Measurements from ENCODE around the gene GPR39.

GPR39 gene

DNA sequence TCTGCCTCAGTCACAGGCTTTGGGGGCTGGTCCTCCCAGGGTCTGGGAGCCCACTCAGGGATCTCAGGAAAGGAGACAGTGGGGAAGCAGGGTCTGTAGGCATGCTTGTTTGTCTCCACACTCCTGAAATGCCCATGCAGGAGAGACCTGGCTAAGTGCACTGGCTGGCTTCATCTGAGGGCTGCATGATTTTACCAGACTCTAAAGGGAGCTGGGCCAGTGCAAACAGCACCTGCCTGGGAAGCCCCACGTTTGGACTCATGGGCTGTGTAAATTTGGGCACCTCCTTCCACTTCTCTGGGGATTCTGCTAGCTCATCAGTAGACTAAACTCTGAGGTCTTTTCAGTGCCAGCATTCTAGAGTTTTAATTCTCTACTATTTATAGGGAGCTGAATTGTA is 219.7 kb downstream of the GPR39 start:
- no peak overlapping the region for H3K27ac ChIP-seq (ENCODE audit: low read length)
- H3K27me3 ChIP-seq (ENCODE audit: control insufficient read depth in 1 of 2, insufficient read depth in 2 of 2, low read length in 2 of 2) = no peaks in the 10 kb centered on the region
- H3K9ac ChIP-seq (ENCODE audit: low read length in 2 of 2) = no peak overlapping the region
- no peaks in the 10 kb centered on the region for H3K9me3 ChIP-seq (ENCODE audit: control insufficient read depth in 2 of 2, low read length in 2 of 2)
- no peak overlapping the region for H3K4me3 ChIP-seq (ENCODE audit: low read length in 2 of 2)
- no peaks in the 10 kb centered on the region for H3K36me3 ChIP-seq (ENCODE audit: control insufficient read depth in 2 of 2, insufficient read depth in 2 of 2, low read length in 2 of 2)
- H3K4me1 ChIP-seq (ENCODE audit: control insufficient read depth, insufficient read depth, low read length) = peaks cover 25% of the 10 kb centered on the region

DNA sequence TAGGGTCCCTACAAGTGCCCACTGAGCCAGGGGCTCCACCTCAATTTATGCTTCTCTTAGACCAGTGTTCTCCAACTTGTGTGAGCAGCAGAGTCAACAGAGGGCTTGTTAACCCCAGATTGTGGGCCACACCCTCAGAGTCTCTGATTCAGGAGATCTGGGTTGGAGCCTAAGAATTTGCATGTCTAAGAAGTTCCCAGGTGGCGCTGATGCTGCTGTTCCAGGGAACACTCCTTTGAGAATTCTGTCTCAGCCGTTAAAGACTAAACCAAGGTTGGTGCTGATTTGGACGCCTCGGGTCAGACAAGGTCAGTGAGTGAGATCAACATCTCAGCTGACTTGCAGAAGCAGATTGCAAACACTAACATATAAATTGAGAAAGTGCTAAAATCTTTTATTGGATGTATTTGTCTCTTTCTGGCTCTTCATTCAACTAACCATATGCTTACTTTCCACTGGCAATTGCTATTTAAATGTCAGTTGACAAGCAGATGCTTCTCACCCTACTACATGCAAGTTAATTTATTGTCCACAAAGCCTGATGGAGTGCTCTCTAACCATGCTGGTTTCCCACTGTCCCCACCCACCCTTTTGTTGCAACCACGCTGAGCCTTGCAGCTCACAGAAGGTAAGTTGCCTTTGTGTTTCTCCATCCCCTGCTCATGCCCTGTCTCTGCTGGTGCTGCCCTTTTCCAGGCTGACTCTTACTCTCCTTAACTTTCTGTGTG is 221.9 kb downstream of the GPR39 start:
- Histone ChIP-seq H3K4me3 (ENCODE audit: low read length in 2 of 2) (no peak overlapping the region), H3K9ac (ENCODE audit: low read length in 2 of 2) (no peak overlapping the region), H3K27me3 (ENCODE audit: control insufficient read depth in 1 of 2, insufficient read depth in 2 of 2, low read length in 2 of 2) (no peaks in the 10 kb centered on the region), H3K27ac (ENCODE audit: low read length) (no peak overlapping the region), H3K4me1 (ENCODE audit: control insufficient read depth, insufficient read depth, low read length) (peaks cover 14% of the 10 kb centered on the region), H3K36me3 (ENCODE audit: control insufficient read depth in 2 of 2, insufficient read depth in 2 of 2, low read length in 2 of 2) (no peaks in the 10 kb centered on the region), H3K9me3 (ENCODE audit: control insufficient read depth in 2 of 2, low read length in 2 of 2) (no peaks in the 10 kb centered on the region)

DNA sequence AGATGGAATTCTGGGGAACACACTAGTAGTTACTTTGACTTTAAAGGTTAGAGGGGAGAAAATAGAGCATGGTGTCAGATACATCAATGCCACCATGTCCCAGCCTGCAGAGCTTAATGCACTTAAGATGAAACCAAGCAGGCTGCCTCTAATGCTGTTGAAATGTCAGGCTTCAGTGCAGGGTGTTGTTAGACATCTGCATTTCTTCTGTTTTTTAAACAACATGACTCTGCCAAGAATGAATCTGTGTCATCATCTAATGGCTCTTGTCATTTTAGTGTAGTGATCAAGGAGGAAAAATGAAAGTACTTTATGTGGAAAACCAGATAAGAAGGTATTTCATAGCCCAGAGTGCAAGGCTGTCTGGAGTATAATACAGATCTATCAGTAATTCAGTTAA is 223.5 kb downstream of the GPR39 start:
- H3K9me3 ChIP-seq (ENCODE audit: control insufficient read depth in 2 of 2, low read length in 2 of 2) = no peaks in the 10 kb centered on the region

DNA sequence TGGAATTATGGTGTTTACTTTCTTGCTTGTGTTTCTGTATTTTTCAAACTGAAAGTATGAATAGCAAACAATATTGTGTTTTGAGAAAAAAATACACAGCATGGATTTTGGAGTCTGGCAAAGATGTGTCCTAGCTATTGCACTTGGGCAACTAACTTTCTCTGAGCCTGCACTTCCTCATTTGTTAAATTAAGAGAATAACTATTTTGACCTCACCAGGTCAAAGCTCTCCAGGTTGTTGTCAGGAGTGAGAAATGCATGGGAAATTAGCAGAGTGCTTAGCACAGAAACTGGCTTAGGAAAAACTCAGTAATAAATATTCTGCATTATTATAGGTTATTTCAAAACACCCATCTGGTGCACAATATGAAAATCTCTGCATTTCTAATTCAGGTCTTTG is 225.2 kb downstream of the GPR39 start:
- H3K9me3 ChIP-seq (ENCODE audit: control insufficient read depth in 2 of 2, low read length in 2 of 2) = no peaks in the 10 kb centered on the region
- H3K27ac ChIP-seq (ENCODE audit: low read length) = no peak overlapping the region
- H3K27me3 ChIP-seq (ENCODE audit: control insufficient read depth in 1 of 2, insufficient read depth in 2 of 2, low read length in 2 of 2) = no peaks in the 10 kb centered on the region
- no peak overlapping the region for H3K4me3 ChIP-seq (ENCODE audit: low read length in 2 of 2)
- H3K4me1 ChIP-seq (ENCODE audit: control insufficient read depth, insufficient read depth, low read length) = no peaks in the 10 kb centered on the region
- no peak overlapping the region for H3K9ac ChIP-seq (ENCODE audit: low read length in 2 of 2)
- no peaks in the 10 kb centered on the region for H3K36me3 ChIP-seq (ENCODE audit: control insufficient read depth in 2 of 2, insufficient read depth in 2 of 2, low read length in 2 of 2)

More for the DNA sequence above, 223.5 kb downstream of the GPR39 start:
- H3K36me3 ChIP-seq (ENCODE audit: control insufficient read depth in 2 of 2, insufficient read depth in 2 of 2, low read length in 2 of 2) = no peaks in the 10 kb centered on the region
- H3K27me3 ChIP-seq (ENCODE audit: control insufficient read depth in 1 of 2, insufficient read depth in 2 of 2, low read length in 2 of 2) = no peaks in the 10 kb centered on the region
- H3K9ac ChIP-seq (ENCODE audit: low read length in 2 of 2) = no peak overlapping the region
- H3K4me3 ChIP-seq (ENCODE audit: low read length in 2 of 2) = no peak overlapping the region
- no peak overlapping the region for H3K27ac ChIP-seq (ENCODE audit: low read length)
- peaks cover 11% of the 10 kb centered on the region for H3K4me1 ChIP-seq (ENCODE audit: control insufficient read depth, insufficient read depth, low read length)

DNA sequence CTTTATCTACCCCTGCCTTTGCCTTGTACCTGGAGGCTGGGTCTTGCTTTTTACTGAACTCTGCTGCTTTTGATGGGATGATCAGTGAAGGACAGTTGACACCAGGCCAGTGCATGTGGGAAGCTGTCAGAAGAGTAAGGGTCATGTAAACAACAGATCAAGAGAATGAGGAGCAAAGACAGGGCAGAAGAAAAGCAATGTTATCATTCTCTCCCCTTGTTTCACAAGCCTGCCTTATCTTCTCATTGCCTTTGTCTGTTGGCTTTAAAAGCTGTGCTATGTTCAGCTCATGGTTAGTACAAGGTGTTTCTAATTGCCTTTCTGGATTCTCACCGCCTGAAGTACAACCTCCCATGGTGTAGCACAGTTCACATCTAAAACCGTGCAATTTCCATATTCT is 225.8 kb downstream of the GPR39 start:
- no peaks in the 10 kb centered on the region for H3K9me3 ChIP-seq (ENCODE audit: control insufficient read depth in 2 of 2, low read length in 2 of 2)
- no peaks in the 10 kb centered on the region for H3K4me1 ChIP-seq (ENCODE audit: control insufficient read depth, insufficient read depth, low read length)
- H3K9ac ChIP-seq (ENCODE audit: low read length in 2 of 2) = no peak overlapping the region
- no peaks in the 10 kb centered on the region for H3K36me3 ChIP-seq (ENCODE audit: control insufficient read depth in 2 of 2, insufficient read depth in 2 of 2, low read length in 2 of 2)
- no peak overlapping the region for H3K4me3 ChIP-seq (ENCODE audit: low read length in 2 of 2)
- no peak overlapping the region for H3K27ac ChIP-seq (ENCODE audit: low read length)
- no peaks in the 10 kb centered on the region for H3K27me3 ChIP-seq (ENCODE audit: control insufficient read depth in 1 of 2, insufficient read depth in 2 of 2, low read length in 2 of 2)

DNA sequence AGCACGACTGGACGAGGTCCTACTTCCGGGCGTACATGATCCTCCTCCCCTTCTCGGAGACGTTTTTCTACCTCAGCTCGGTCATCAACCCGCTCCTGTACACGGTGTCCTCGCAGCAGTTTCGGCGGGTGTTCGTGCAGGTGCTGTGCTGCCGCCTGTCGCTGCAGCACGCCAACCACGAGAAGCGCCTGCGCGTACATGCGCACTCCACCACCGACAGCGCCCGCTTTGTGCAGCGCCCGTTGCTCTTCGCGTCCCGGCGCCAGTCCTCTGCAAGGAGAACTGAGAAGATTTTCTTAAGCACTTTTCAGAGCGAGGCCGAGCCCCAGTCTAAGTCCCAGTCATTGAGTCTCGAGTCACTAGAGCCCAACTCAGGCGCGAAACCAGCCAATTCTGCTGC is 228.6 kb downstream of the GPR39 start:
- no peaks in the 10 kb centered on the region for H3K36me3 ChIP-seq (ENCODE audit: control insufficient read depth in 2 of 2, insufficient read depth in 2 of 2, low read length in 2 of 2)
- H3K27ac ChIP-seq (ENCODE audit: low read length) = no peak overlapping the region
- no peaks in the 10 kb centered on the region for H3K27me3 ChIP-seq (ENCODE audit: control insufficient read depth in 1 of 2, insufficient read depth in 2 of 2, low read length in 2 of 2)
- no peaks in the 10 kb centered on the region for H3K9me3 ChIP-seq (ENCODE audit: control insufficient read depth in 2 of 2, low read length in 2 of 2)
- H3K4me3 ChIP-seq (ENCODE audit: low read length in 2 of 2) = no peak overlapping the region
- H3K9ac ChIP-seq (ENCODE audit: low read length in 2 of 2) = no peak overlapping the region
- no peaks in the 10 kb centered on the region for H3K4me1 ChIP-seq (ENCODE audit: control insufficient read depth, insufficient read depth, low read length)

DNA sequence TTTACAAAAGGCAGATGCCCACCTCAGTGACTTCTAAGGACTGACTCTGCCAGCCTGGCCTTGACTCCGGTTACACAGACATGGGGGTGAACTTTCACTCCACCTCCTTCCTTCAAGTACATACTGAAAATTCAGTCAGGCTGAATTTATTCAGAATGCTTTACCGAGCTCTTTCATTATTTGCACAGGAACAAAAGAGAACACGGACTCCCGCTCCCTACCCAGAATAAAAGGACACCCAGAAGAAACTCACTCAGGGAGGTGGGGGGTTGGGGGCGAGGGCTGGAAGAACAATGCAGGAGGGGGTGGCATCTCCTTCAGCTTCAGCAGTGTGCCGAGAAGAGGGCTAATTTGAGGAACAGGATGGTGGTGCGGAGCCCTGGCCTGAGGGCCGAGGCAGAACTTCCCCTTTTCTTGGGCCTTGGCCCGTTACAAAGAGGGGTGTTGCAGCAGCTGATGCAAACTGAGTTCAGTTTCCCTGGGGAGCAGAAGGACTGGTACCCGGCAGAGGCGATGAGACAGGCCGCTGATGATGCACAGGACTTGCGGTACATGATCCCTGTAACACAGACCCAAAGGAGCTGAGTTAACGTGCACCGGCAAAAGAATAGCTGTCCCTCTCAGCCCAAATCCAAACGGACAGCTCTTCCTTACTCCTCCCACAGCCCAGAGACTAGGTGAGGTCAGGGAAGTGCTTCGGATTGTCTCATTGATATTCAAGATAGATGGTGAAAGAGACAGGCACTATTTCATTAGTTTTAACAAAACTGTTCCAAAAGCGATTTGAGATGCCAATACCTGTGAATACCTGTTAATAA is 229.3 kb downstream of the GPR39 start:
- Histone ChIP-seq H3K9ac (ENCODE audit: low read length in 2 of 2) (no peak overlapping the region), H3K4me3 (ENCODE audit: low read length in 2 of 2) (no peak overlapping the region)

DNA sequence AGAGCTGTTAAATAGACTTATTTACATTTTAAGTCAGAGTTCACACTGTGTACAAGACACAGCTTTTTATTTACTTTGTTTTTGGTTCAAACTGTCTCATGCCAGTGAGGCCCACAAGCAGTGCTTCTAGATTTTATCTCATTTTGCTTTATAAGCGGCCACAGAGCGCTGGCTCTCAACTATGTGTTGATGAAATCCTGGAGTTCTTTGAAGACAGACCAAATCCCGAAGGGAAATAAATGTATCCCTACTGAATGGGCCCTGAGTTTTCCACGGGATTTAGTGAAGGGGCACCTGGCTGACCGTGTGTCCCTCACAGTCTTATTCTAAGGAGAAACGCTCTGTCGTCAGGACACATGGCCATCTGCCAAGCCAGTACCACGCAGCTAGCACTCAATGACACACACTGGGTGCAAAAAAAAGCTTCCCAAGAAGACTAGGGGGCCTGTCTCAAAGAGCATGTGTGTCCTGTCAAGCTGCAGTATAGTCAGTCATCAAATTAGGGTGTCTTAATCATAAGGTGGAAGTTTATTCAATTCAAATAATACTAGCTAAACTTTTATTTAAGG is 230.0 kb downstream of the GPR39 start:
- H3K27ac ChIP-seq (ENCODE audit: low read length) = no peak overlapping the region
- no peak overlapping the region for H3K9ac ChIP-seq (ENCODE audit: low read length in 2 of 2)
- H3K4me1 ChIP-seq (ENCODE audit: control insufficient read depth, insufficient read depth, low read length) = no peaks in the 10 kb centered on the region
- H3K4me3 ChIP-seq (ENCODE audit: low read length in 2 of 2) = no peak overlapping the region
- H3K27me3 ChIP-seq (ENCODE audit: control insufficient read depth in 1 of 2, insufficient read depth in 2 of 2, low read length in 2 of 2) = no peaks in the 10 kb centered on the region
- H3K9me3 ChIP-seq (ENCODE audit: control insufficient read depth in 2 of 2, low read length in 2 of 2) = no peaks in the 10 kb centered on the region
- no peaks in the 10 kb centered on the region for H3K36me3 ChIP-seq (ENCODE audit: control insufficient read depth in 2 of 2, insufficient read depth in 2 of 2, low read length in 2 of 2)

More for the DNA sequence above, 229.3 kb downstream of the GPR39 start:
- no peaks in the 10 kb centered on the region for H3K9me3 ChIP-seq (ENCODE audit: control insufficient read depth in 2 of 2, low read length in 2 of 2)
- no peak overlapping the region for H3K27ac ChIP-seq (ENCODE audit: low read length)
- H3K4me1 ChIP-seq (ENCODE audit: control insufficient read depth, insufficient read depth, low read length) = no peaks in the 10 kb centered on the region
- no peaks in the 10 kb centered on the region for H3K27me3 ChIP-seq (ENCODE audit: control insufficient read depth in 1 of 2, insufficient read depth in 2 of 2, low read length in 2 of 2)
- H3K36me3 ChIP-seq (ENCODE audit: control insufficient read depth in 2 of 2, insufficient read depth in 2 of 2, low read length in 2 of 2) = no peaks in the 10 kb centered on the region

DNA sequence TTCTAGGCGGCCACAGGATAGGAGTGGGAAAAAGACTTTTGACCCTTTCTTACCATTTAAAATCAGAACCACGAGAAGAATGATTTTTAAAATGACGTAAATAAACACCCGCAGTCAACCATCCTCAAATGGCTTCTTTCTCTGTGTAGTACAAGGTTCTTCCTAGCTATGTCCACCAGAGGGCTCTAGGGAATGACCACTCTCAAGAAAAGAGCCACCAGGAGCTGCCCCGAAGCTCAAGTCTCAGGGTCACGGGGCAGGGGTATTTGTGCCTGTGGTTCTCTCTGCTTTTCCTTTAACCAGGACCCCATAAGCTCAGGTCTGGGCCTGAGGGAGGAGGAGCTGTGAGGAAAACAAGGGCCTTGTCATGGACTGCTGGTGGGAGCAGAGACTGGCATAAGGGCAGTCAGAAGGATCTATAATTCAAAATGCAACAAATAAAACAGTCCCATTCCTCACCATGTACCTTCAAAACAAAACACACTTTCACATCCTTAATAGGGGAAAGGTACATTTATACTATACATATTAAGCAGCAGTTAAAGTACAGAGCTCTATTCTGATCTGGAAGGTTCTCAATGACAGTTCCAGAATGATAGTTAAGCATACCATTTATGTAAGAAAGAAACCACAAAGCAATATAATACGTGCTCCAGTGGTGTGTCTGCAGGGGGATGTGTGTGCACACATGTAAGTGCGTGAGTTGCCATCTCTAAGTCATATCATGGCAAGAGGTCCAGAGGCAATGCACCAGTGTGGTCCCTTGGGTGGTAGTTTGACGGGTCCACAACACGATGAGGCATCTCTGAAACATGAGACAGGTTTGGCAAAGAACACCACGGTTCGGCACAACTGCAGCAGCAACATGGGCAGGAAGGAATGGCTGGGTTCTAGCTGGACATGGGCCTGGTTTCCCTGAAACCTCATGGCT is 234.8 kb downstream of the GPR39 start:
- H3K9me3 ChIP-seq (ENCODE audit: control insufficient read depth in 2 of 2, low read length in 2 of 2) = no peaks in the 10 kb centered on the region
- no peak overlapping the region for H3K27ac ChIP-seq (ENCODE audit: low read length)
- no peak overlapping the region for H3K9ac ChIP-seq (ENCODE audit: low read length in 2 of 2)
- no peak overlapping the region for H3K4me3 ChIP-seq (ENCODE audit: low read length in 2 of 2)
- H3K4me1 ChIP-seq (ENCODE audit: control insufficient read depth, insufficient read depth, low read length) = no peaks in the 10 kb centered on the region
- H3K36me3 ChIP-seq (ENCODE audit: control insufficient read depth in 2 of 2, insufficient read depth in 2 of 2, low read length in 2 of 2) = no peaks in the 10 kb centered on the region
- no peaks in the 10 kb centered on the region for H3K27me3 ChIP-seq (ENCODE audit: control insufficient read depth in 1 of 2, insufficient read depth in 2 of 2, low read length in 2 of 2)

DNA sequence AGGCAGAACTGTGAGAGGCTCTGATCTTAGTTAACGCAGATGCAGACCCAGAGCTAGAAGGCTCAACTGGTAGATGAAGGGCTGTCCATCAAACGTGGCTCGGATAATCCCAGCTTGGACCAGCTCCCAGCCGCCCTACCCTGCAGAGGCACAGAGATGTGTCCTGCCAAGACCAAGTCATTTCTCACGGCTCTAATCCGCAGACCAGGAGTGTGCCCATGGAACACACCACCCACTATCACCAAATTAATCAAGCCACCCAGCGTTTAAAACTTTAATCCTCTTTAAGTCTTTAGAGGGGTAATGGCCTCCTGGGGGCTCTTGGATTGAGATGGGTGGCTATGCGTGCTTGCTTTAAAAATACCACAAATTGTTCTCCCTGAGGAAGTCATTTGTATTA is 235.9 kb downstream of the GPR39 start:
- H3K4me3 ChIP-seq (ENCODE audit: low read length in 2 of 2) = no peak overlapping the region
- H3K27me3 ChIP-seq (ENCODE audit: control insufficient read depth in 1 of 2, insufficient read depth in 2 of 2, low read length in 2 of 2) = no peaks in the 10 kb centered on the region
- H3K36me3 ChIP-seq (ENCODE audit: control insufficient read depth in 2 of 2, insufficient read depth in 2 of 2, low read length in 2 of 2) = no peaks in the 10 kb centered on the region
- no peaks in the 10 kb centered on the region for H3K4me1 ChIP-seq (ENCODE audit: control insufficient read depth, insufficient read depth, low read length)
- no peak overlapping the region for H3K9ac ChIP-seq (ENCODE audit: low read length in 2 of 2)
- no peak overlapping the region for H3K27ac ChIP-seq (ENCODE audit: low read length)
- H3K9me3 ChIP-seq (ENCODE audit: control insufficient read depth in 2 of 2, low read length in 2 of 2) = no peaks in the 10 kb centered on the region
